H1 (cell line): Measurements from ENCODE around the gene OSMR. TPM values are rescaled to one million over a fixed set of nuclear protein-coding genes. Genes with fewer than 3 reads are reported as not detected.

ENCODE experiments used
- BACH1 ChIP-seq: IDR thresholded peaks from 2 replicates; pipeline ENCODE4 v1.6.1; 2012; ENCODE audit warnings: low read length, improper control_type of control experiment
- GABPA ChIP-seq: IDR thresholded peaks from 2 replicates; pipeline ENCODE4 v1.6.1; 2011; ENCODE audit warnings: mild to moderate bottlenecking, low read length, moderate library complexity, borderline replicate concordance; ENCODE audit not compliant: insufficient read depth
- JUND ChIP-seq: IDR thresholded peaks from 2 replicates; pipeline ENCODE4 v1.6.1; 2011; ENCODE audit warnings: mild to moderate bottlenecking, improper control_type of control experiment, low read length
- NRF1 ChIP-seq: IDR thresholded peaks from 2 replicates; pipeline ENCODE4 v1.6.1; 2011; ENCODE audit warnings: mild to moderate bottlenecking, low read depth, low read length, improper control_type of control experiment
- RXRA ChIP-seq: IDR thresholded peaks from 2 replicates; pipeline ENCODE4 v1.6.1; 2011; ENCODE audit warnings: low read depth, mild to moderate bottlenecking, low read length, moderate library complexity; ENCODE audit not compliant: insufficient read depth
- YY1 ChIP-seq: IDR thresholded peaks from 2 replicates; pipeline ENCODE4 v1.6.1; 2011; ENCODE audit warnings: low read depth, mild to moderate bottlenecking, low read length
- polyA plus RNA-seq, 7 experiments: library from polyadenylated mRNA; depleted of rRNA in 3 of 7; stranded (reverse) in 5 of 7; unstranded in 2 of 7; fragments of >200 nt in 5 of 7; fragments of 200-250 nt in 2 of 7; gene quantifications; 1 replicate in 5 of 7; 2 replicates in 1 of 7; 4 replicates in 1 of 7; pipeline versions ENCODE4 v1.2.1 to v1.2.3, GENCODE V29; 2011 to 2013; ENCODE audit warnings: missing spikeins in 2 of 7, mixed read lengths in 2 of 7
- total RNA-seq: library from RNA; stranded (reverse); fragmentation: NEBNext Ultra II Directional; extraction: Animal tissue kit (Norgen Biotek cat#: 25700); gene quantifications from 2 replicates; pipeline ENCODE4 v1.2.1, GENCODE V29; 2021
- TF ChIP-seq, protein P1 (sequence below): IDR thresholded peaks from 2 replicates; pipeline ENCODE4 v1.6.1; 2012; ENCODE audit warnings: low read length, inconsistent platforms

The OSMR gene
- total and polyA plus RNA-seq, 2 of the 8 experiments (the other 6 are each of a cell fraction or from before 2014, with no cell fraction given): 2.3 to 2.6 TPM

DNA sequence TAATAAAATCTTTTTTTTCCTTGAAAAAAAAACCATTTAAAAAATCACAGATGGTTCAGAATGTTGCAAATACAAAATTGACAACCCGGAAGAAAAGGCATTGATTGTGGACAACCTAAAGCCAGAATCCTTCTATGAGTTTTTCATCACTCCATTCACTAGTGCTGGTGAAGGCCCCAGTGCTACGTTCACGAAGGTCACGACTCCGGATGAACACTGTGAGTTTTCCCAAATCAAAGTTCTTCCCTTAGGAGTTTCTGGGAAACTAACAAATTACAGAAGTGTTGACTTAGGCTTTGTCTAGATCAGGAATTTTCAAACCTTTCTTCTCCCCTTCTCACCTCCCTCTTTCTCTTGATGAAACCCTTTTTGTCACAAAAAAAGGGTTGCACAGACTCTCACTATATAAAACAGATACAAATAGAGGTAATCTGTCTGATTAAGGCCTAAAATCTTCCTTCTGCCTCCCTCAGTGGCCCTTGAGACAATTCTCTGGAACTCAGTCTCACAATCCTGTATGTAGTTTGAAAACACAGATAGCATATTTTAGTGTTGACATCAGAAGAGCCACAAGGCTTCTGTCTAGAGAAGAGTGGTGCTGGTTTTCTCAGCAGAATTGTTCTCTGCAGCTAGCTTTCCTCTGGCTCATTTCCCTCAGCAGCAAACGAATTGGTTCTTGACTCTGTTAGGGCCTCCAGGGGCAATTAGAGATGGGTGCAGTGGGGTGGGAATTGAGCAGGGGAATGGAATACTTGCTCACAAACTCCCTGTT lies 79.5 kb downstream of the OSMR start (continued):
- TF ChIP-seq, protein P1, sequence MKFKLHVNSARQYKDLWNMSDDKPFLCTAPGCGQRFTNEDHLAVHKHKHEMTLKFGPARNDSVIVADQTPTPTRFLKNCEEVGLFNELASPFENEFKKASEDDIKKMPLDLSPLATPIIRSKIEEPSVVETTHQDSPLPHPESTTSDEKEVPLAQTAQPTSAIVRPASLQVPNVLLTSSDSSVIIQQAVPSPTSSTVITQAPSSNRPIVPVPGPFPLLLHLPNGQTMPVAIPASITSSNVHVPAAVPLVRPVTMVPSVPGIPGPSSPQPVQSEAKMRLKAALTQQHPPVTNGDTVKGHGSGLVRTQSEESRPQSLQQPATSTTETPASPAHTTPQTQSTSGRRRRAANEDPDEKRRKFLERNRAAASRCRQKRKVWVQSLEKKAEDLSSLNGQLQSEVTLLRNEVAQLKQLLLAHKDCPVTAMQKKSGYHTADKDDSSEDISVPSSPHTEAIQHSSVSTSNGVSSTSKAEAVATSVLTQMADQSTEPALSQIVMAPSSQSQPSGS: no peak
- no peak for TF ChIP-seq YY1
- TF ChIP-seq GABPA: no peak
- no peak for TF ChIP-seq BACH1
- no peak for TF ChIP-seq NRF1
- TF ChIP-seq JUND: no peak
- TF ChIP-seq RXRA: no peak
